Measurements from ENCODE around the gene KLHL4.
"Not testable (repeated sequence)": the region's sequence is repeated elsewhere in the genome, so short reads cannot be mapped to it uniquely, and the experiment has no call there.

KLHL4 gene

GRCh38 chrX:87661761-87662160 lies 144.2 kb downstream of the KLHL4 start:
- no peaks in the 10 kb centered on the region for H3K36me3 ChIP-seq (ENCODE audit: insufficient read depth, low read length)
- no peaks in the 10 kb centered on the region for H3K4me1 ChIP-seq (ENCODE audit: insufficient read depth, low read length)
- H3K9ac ChIP-seq (ENCODE audit: low read length) = no peak overlapping the region
- H3K27ac ChIP-seq (ENCODE audit: low read depth, low read length) = no peak overlapping the region
- no peaks in the 10 kb centered on the region for H3K27me3 ChIP-seq (ENCODE audit: control insufficient read depth in 1 of 2, insufficient read depth in 2 of 2, low read length in 2 of 2)
- no peak overlapping the region for H3K4me3 ChIP-seq (ENCODE audit: low read depth in 1 of 2, low read length in 2 of 2)
- no peaks in the 10 kb centered on the region for H3K9me3 ChIP-seq (ENCODE audit: low read length)

- no peaks in the 10 kb centered on the region for H3K27me3 ChIP-seq (ENCODE audit: control insufficient read depth in 1 of 2, insufficient read depth in 2 of 2, low read length in 2 of 2)
- H3K9me3 ChIP-seq (ENCODE audit: low read length) = no peaks in the 10 kb centered on the region
- H3K9ac ChIP-seq (ENCODE audit: low read length) = no peak overlapping the region
- H3K4me3 ChIP-seq (ENCODE audit: low read depth in 1 of 2, low read length in 2 of 2) = no peak overlapping the region
- no peaks in the 10 kb centered on the region for H3K36me3 ChIP-seq (ENCODE audit: insufficient read depth, low read length)
- no peaks in the 10 kb centered on the region for H3K4me1 ChIP-seq (ENCODE audit: insufficient read depth, low read length)
- H3K27ac ChIP-seq (ENCODE audit: low read depth, low read length) = no peak overlapping the region
Measured at GRCh38 chrX:87663421-87663820, 145.8 kb downstream of the KLHL4 start.

GRCh38 chrX:87664381-87664780 lies 146.8 kb downstream of the KLHL4 start:
- Histone ChIP-seq H3K4me1 (ENCODE audit: insufficient read depth, low read length) (no peaks in the 10 kb centered on the region), H3K9ac (ENCODE audit: low read length) (no peak overlapping the region), H3K9me3 (ENCODE audit: low read length) (no peaks in the 10 kb centered on the region), H3K27me3 (ENCODE audit: control insufficient read depth in 1 of 2, insufficient read depth in 2 of 2, low read length in 2 of 2) (no peaks in the 10 kb centered on the region), H3K4me3 (ENCODE audit: low read depth in 1 of 2, low read length in 2 of 2) (no peak overlapping the region), H3K36me3 (ENCODE audit: insufficient read depth, low read length) (no peaks in the 10 kb centered on the region), H3K27ac (ENCODE audit: low read depth, low read length) (no peak overlapping the region)

- Histone ChIP-seq H3K9ac (ENCODE audit: low read length) (no peak overlapping the region), H3K4me3 (ENCODE audit: low read depth in 1 of 2, low read length in 2 of 2) (no peak overlapping the region), H3K27me3 (ENCODE audit: control insufficient read depth in 1 of 2, insufficient read depth in 2 of 2, low read length in 2 of 2) (no peaks in the 10 kb centered on the region), H3K36me3 (ENCODE audit: insufficient read depth, low read length) (no peaks in the 10 kb centered on the region), H3K27ac (ENCODE audit: low read depth, low read length) (no peak overlapping the region), H3K4me1 (ENCODE audit: insufficient read depth, low read length) (no peaks in the 10 kb centered on the region), H3K9me3 (ENCODE audit: low read length) (no peaks in the 10 kb centered on the region)
Measured at GRCh38 chrX:87679849-87680248, 162.2 kb downstream of the KLHL4 start.

- Histone ChIP-seq H3K9me3 (ENCODE audit: low read length) (no peaks in the 10 kb centered on the region), H3K9ac (ENCODE audit: low read length) (no peak overlapping the region), H3K4me1 (ENCODE audit: insufficient read depth, low read length) (no peaks in the 10 kb centered on the region), H3K36me3 (ENCODE audit: insufficient read depth, low read length) (no peaks in the 10 kb centered on the region), H3K4me3 (ENCODE audit: low read depth in 1 of 2, low read length in 2 of 2) (no peak overlapping the region), H3K27ac (ENCODE audit: low read depth, low read length) (no peak overlapping the region), H3K27me3 (ENCODE audit: control insufficient read depth in 1 of 2, insufficient read depth in 2 of 2, low read length in 2 of 2) (no peaks in the 10 kb centered on the region)
Measured at GRCh38 chrX:87687703-87688102, 170.1 kb downstream of the KLHL4 start.

GRCh38 chrX:87688113-87688748 lies 170.6 kb downstream of the KLHL4 start:
- not testable (repeated sequence) for H3K36me3 ChIP-seq (ENCODE audit: insufficient read depth, low read length); H3K9ac ChIP-seq (ENCODE audit: low read length); H3K27ac ChIP-seq (ENCODE audit: low read depth, low read length); H3K9me3 ChIP-seq (ENCODE audit: low read length); H3K4me3 ChIP-seq (ENCODE audit: low read depth in 1 of 2, low read length in 2 of 2); H3K4me1 ChIP-seq (ENCODE audit: insufficient read depth, low read length); H3K27me3 ChIP-seq (ENCODE audit: control insufficient read depth in 1 of 2, insufficient read depth in 2 of 2, low read length in 2 of 2)

GRCh38 chrX:87689218-87689617 lies 171.6 kb downstream of the KLHL4 start:
- H3K27ac ChIP-seq (ENCODE audit: low read depth, low read length); H3K4me3 ChIP-seq (ENCODE audit: low read depth in 1 of 2, low read length in 2 of 2); H3K27me3 ChIP-seq (ENCODE audit: control insufficient read depth in 1 of 2, insufficient read depth in 2 of 2, low read length in 2 of 2); H3K4me1 ChIP-seq (ENCODE audit: insufficient read depth, low read length); H3K9me3 ChIP-seq (ENCODE audit: low read length); H3K36me3 ChIP-seq (ENCODE audit: insufficient read depth, low read length); H3K9ac ChIP-seq (ENCODE audit: low read length): not testable (repeated sequence)

- Histone ChIP-seq H3K36me3 (ENCODE audit: insufficient read depth, low read length) (no peaks in the 10 kb centered on the region), H3K9ac (ENCODE audit: low read length) (no peak overlapping the region), H3K9me3 (ENCODE audit: low read length) (no peaks in the 10 kb centered on the region), H3K27me3 (ENCODE audit: control insufficient read depth in 1 of 2, insufficient read depth in 2 of 2, low read length in 2 of 2) (no peaks in the 10 kb centered on the region), H3K4me3 (ENCODE audit: low read depth in 1 of 2, low read length in 2 of 2) (no peak overlapping the region), H3K4me1 (ENCODE audit: insufficient read depth, low read length) (no peaks in the 10 kb centered on the region), H3K27ac (ENCODE audit: low read depth, low read length) (no peak overlapping the region)
Measured at GRCh38 chrX:87693204-87693603, 175.6 kb downstream of the KLHL4 start.

- H3K27ac ChIP-seq (ENCODE audit: low read depth, low read length) = no peak overlapping the region
- H3K9me3 ChIP-seq (ENCODE audit: low read length) = no peaks in the 10 kb centered on the region
- no peak overlapping the region for H3K4me3 ChIP-seq (ENCODE audit: low read depth in 1 of 2, low read length in 2 of 2)
- H3K4me1 ChIP-seq (ENCODE audit: insufficient read depth, low read length) = no peaks in the 10 kb centered on the region
- no peaks in the 10 kb centered on the region for H3K36me3 ChIP-seq (ENCODE audit: insufficient read depth, low read length)
- no peaks in the 10 kb centered on the region for H3K27me3 ChIP-seq (ENCODE audit: control insufficient read depth in 1 of 2, insufficient read depth in 2 of 2, low read length in 2 of 2)
- H3K9ac ChIP-seq (ENCODE audit: low read length) = no peak overlapping the region
Measured at GRCh38 chrX:87697409-87697808, 179.8 kb downstream of the KLHL4 start.

- Histone ChIP-seq H3K27ac (ENCODE audit: low read depth, low read length) (no peak overlapping the region), H3K9ac (ENCODE audit: low read length) (no peak overlapping the region), H3K27me3 (ENCODE audit: control insufficient read depth in 1 of 2, insufficient read depth in 2 of 2, low read length in 2 of 2) (no peaks in the 10 kb centered on the region), H3K4me3 (ENCODE audit: low read depth in 1 of 2, low read length in 2 of 2) (no peak overlapping the region), H3K4me1 (ENCODE audit: insufficient read depth, low read length) (no peaks in the 10 kb centered on the region), H3K9me3 (ENCODE audit: low read length) (no peaks in the 10 kb centered on the region), H3K36me3 (ENCODE audit: insufficient read depth, low read length) (no peaks in the 10 kb centered on the region)
Measured at GRCh38 chrX:87702795-87703194, 185.2 kb downstream of the KLHL4 start.

GRCh38 chrX:87703469-87703868 lies 185.9 kb downstream of the KLHL4 start:
- not testable (repeated sequence) for H3K9me3 ChIP-seq (ENCODE audit: low read length); H3K36me3 ChIP-seq (ENCODE audit: insufficient read depth, low read length); H3K27me3 ChIP-seq (ENCODE audit: control insufficient read depth in 1 of 2, insufficient read depth in 2 of 2, low read length in 2 of 2); H3K27ac ChIP-seq (ENCODE audit: low read depth, low read length); H3K4me3 ChIP-seq (ENCODE audit: low read depth in 1 of 2, low read length in 2 of 2); H3K4me1 ChIP-seq (ENCODE audit: insufficient read depth, low read length); H3K9ac ChIP-seq (ENCODE audit: low read length)

- Histone ChIP-seq H3K9ac (ENCODE audit: low read length) (no peak overlapping the region), H3K9me3 (ENCODE audit: low read length) (no peaks in the 10 kb centered on the region), H3K4me3 (ENCODE audit: low read depth in 1 of 2, low read length in 2 of 2) (no peak overlapping the region), H3K36me3 (ENCODE audit: insufficient read depth, low read length) (no peaks in the 10 kb centered on the region), H3K27ac (ENCODE audit: low read depth, low read length) (no peak overlapping the region), H3K4me1 (ENCODE audit: insufficient read depth, low read length) (no peaks in the 10 kb centered on the region), H3K27me3 (ENCODE audit: control insufficient read depth in 1 of 2, insufficient read depth in 2 of 2, low read length in 2 of 2) (no peaks in the 10 kb centered on the region)
Measured at GRCh38 chrX:87706134-87706533, 188.5 kb downstream of the KLHL4 start.

All from muscle layer of colon (tissue), 2 donors.